DMS 273 (cell line): Measurements from ENCODE around the gene OR1A1.
"Not testable (repeated sequence)": the region's sequence is repeated elsewhere in the genome, so short reads cannot be mapped to it uniquely, and the experiment has no call there.

ENCODE experiments used
- DNase-seq: peaks from one replicate; lab custom pipeline; 2025; ENCODE audit not compliant: unreplicated experiment; lab: John Stamatoyannopoulos, UW

Gene OR1A1, protein sequence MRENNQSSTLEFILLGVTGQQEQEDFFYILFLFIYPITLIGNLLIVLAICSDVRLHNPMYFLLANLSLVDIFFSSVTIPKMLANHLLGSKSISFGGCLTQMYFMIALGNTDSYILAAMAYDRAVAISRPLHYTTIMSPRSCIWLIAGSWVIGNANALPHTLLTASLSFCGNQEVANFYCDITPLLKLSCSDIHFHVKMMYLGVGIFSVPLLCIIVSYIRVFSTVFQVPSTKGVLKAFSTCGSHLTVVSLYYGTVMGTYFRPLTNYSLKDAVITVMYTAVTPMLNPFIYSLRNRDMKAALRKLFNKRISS

DNA sequence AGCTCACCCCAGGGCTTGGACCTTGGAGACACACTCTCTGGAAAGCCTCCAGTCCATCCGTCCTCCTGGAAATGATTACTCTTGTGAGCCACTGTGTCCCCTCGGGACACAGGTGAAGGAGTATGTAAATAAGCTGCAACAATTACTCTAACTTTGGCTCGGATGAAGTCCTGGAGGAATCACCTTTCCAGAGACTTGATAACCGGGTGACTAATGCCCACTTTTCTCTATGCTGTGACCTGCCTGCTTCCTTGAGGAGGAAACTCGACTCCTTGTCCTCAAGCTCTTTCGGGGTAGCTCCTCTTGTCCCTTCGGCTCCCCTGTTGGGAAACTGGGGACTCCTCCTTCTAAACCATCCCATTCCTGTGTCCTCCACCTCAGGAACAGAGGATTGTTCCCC is at the start of gene OR1A1:
TSS of gene OR1A1 (plus strand) at position 301 of the 400 bp plus-strand sequence. CDS start 7,954 bp downstream, outside the sequence.
- no peak for DNase-seq

DNA sequence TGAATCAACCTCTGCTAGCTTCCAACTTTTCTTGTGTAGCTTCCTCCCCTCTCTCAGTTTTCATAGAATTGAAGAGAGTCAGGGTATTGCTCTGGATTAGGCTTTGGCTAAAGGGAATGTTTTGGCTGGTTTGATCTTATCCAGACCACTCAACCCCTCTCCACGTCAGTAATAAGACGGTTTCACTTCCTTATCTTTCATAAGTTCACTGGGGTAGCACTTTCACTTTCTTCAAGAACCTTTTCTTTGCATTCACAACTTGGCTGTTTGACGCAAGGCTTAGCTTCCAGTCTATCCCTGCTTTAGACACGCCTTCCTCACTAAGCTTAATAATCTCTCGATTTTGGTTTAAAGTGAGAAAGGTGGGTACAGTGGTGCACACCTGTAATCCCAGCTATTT is 39.9 kb upstream of the OR1A1 start:
- DNase-seq = no peak

DNA sequence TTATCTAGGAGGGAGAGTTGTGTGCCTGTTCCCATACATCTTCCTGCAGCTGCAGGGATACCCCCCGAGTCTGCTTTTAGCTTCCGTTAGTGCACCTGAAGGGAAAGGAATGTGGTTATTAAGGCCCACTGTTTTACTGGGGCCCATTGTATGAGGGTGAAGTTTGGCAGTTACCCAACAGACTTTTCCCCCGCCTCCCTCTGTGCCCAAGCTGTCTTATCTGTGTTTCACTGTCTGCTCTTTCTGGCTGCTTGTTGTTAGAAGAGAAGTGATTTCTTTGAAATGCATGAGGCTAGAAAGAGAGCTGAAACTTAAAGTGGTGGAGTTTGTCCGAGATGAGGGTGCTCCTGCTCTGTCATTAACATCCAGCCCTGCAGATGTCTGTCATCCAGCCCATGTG is 17.5 kb upstream of the OR1A1 start:
- no peak for DNase-seq

DNA sequence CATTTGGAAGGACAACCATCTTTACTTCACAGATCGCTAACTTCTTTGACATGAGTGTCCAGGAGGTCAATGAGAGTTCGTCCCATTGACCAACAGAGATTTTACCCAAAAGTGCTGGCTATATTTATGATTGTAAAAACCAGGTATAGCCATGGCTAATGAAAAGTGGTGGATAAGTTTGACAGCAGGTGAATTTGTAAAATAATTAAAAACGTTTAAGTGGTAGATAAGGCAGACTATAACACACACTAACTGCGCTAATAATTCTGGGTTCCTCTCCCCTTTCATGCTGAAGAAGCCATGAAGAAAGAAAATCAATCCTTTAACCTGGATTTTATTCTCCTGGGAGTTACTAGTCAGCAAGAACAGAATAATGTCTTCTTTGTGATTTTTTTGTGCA is 10.2 kb upstream of the OR1A1 start, which contains the start of gene OR1A2:
TSS of gene OR1A2 (plus strand) at position 301 of the 400 bp plus-strand sequence. CDS start at position 301, 0 bp downstream.
- no peak for DNase-seq

DNA sequence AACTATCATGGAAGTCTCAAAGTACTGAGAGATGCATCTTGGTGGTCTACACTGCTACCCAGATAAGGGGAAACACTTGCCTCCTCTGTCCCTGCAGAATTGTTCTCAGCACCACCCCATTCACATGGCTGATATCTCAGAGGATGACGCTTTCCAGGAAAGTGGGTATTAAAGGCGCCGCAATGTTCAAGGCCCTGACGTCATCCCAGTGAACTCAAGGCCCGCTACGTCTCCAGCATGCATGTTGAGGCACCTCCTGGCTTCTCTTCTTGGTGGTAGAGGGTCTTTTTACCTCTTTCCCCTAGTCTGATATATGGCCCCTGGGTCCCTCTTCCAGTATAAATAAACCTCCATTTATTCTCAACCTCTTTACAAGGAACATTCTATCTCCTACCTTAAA is 1.0 kb downstream of the OR1A1 start:
- DNase-seq = no peak

DNA sequence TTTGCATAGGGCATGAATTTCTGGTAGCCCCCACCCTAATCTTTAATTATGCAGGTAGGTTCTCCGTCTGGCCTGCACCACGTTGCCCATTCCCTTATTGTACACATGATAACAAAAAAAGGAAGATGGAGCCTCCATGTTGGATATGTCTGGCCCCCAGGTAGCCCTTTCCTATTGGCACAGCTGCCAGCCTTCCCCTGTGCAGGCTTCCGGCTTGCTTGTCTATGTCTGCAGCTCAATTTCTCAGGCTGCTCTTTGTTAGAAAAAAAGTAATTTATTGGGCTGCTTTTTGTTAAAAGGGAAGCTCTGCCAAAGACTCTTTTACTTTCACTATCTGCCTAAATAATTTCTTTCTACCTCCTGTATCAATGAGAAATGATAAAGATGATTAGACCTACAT is 5.5 kb downstream of the OR1A1 start:
- DNase-seq = no peak

DNA sequence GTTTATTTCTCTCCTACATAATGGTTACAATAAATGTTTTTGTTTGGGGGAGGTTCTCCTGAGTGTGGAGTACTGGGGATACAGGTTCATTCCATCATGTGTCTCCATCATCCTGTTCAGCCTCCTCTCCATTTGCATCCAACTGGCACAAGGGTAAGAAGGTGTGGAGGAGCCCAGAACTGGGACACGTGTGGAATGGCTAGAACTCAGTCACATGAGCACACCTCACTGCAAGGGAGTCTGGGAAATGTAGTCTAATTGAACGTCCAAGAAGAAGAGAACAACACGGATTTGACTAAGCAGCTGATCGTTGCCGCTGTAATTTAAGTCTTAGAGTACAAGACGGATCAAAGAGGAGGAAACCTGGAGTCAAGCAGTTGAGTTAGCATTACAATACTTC is 6.1 kb downstream of the OR1A1 start:
- DNase-seq = no peak

DNA sequence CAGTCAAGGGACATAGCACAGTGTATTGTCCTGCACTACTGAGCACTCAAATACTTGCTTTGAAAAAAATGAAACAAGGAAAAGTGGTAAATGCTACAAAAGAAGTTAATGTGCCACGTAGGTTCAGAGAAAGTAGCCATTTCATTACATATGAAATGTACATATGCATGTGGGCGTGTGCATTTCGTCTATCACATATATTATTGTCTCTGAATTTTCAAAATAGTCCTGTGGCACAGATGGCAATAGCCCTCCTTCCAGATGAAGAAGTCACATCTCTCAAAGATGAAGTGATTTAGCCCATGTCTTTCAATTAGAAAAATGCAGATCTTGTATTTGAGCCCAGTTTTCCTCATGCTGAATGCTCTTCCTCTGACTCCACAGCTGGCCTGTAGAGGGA is 12.5 kb downstream of the OR1A1 start:
- DNase-seq = not testable (repeated sequence)

DNA sequence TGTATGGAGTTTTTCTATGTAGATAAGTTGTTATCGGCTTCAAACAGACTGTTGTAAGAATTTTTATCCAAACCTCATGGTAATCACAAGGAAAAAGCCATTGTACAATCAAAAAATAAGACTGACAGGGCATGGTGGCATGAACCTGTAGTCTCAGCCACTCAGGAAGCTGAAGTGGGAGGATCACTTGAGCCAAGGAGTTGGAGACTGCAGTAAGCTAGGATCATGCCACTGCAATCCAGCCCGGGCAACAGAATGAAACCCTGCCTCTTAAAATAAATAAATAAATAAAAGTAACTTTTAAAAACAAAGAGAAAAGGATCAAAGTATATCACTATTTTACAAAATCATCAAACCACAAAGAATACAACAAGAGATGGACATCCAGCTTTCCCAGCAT is 14.4 kb downstream of the OR1A1 start:
- DNase-seq = no peak

DNA sequence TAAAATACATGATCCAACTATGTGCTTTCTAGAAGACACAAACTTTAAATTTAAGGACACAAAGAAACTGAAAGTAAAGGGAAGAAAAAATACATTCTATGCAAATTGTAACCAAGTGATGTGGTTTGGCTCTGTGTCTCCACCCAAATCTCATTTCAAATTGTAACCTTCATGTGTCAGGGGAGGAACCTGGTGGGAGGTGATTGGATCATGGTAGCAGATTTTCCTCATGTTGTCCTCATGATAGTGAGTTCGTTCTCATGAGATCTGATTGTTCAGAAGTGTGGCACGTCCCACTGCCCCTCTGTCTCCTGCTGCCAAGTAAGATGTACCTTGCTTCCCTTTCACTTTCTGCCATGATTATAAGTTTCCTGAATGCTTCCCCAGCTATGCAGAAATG is 15.0 kb downstream of the OR1A1 start:
- DNase-seq = no peak

DNA sequence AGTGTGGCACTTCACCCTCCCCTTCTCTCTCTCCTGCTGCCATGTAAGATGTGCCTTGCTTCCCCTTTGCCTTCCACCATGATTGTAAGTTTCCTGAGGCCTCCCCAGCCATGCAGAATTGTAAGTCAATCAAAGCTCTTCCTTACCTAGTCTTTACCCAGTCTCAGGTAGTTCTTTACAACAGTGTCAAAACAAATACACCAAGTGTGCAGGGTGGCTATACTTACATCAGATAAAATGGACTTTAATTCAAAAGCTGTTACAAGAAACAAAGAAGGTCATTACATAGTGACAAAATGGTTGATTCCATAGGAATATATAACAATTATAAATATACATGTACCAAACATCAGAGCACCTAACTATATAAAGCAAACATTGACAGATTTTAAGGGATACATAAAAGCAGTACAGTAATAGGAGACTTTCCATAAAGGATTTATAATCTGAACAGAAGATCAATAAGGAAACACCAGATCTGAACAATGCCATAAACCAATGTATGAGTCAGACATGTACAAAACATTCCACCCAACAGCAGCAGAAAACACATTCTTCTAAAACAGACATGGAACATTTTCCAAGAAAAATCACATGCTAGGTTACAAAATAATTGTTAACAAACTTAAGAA is 17.4 kb downstream of the OR1A1 start:
- not testable (repeated sequence) for DNase-seq

DNA sequence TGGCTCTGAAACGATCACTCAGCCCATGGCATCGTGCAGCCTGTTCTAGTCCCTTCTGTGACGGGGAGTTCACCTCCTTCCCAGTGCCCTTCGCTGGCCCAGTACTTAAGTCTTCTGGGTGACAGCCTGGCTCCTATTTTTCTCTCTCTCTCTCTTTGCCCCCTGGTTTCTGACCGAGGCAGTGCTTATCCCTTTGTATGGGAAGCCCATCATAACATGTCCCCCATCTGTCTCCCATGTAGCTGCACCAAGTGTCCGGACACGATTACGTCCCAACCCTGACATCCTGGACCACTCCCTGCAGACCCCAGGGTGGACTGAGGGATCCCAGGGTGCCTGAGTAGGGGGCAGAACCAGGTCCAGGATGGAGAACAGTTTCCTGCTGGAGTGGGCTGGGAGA is 24.8 kb downstream of the OR1A1 start:
- not testable (repeated sequence) for DNase-seq

DNA sequence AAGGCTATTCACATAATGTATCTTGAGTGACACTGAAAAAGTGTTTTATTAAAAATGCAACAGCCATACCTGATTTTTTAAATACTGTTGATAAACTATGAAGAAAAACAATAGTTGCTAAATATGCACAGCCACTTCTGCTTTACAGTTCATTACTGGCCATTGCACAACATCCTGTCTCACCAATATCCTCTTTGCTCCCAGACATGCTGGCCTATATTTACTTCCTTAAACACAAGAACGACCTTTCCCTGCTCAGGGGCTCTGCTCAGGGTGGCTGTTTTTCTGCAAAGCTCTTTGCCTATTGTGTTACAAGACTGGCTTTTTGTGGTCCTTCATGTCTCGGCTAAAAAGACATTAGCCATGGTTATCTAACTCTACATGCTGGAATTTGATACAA is 31.2 kb downstream of the OR1A1 start:
- not testable (repeated sequence) for DNase-seq

DNA sequence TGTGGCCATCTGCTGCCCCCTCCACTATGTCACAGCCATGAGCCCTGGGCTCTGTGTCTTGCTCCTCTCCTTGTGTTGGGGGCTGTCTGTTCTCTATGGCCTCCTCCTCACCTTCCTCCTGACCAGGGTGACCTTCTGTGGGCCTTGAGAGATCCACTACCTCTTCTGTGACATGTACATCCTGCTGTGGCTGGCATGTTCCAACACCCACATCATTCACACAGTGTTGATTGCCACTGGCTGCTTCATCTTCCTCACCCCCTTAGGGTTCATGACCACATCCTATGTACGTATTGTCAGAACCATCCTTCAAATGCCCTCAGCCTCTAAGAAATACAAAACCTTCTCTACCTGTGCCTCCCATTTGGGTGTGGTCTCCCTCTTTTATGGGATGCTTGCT is 33.6 kb downstream of the OR1A1 start:
- not testable (repeated sequence) for DNase-seq

DNA sequence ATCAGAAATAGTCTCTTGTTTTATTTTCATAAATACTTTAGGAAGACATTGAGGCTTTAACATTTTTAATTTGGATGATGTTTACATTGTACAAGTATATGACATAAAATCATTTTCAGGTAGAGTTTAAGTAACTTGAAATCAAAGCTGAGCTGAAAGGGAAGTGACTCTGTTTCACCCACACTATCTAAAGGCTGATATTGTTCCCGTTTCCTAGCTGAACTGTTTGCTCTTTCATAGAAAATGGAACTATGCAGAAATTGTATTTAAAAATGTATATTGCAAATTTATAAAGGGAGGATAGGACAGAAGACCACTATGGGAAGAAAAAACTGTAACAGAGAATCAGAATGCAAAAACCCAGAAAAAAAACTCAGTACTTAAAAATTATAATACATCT is 37.4 kb downstream of the OR1A1 start:
- DNase-seq = not testable (repeated sequence)

DNA sequence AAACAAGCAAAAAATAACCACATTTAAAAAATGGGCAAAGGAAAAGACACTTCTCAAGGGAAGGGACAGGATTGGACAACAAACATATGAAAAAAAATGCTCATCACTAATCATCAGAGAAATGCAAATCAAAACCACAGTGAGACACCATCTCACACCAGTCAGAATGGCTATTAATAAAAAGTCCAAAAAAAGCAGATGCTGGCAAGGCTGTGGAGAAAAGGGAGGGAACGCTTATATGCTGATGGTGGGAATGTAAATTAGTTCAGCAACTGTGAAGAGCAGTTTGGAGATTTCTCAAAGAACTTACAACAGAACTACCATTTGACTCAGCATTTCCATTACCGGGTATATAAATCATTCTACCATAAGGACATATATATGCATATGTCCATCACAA is 41.5 kb downstream of the OR1A1 start:
- not testable (repeated sequence) for DNase-seq

DNA sequence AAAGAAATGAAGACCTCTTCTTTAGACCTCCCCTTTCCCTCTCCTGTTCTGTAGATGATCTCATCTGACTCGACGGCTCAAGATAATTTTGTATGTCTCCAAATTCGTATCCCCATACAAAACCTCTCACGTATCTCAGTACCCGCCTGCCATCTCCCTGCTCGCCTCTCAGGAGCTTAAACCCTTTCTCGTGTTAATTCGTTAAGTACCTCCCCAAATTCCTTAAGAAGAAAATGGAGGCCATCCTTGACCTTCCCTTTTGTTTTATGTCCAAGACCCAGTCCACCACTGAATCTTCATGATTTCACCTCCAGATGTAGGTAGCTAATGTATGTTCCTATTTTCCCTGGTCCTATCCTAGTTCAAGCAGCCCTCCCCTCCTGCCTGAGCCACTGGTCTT is 49.1 kb downstream of the OR1A1 start:
- no peak for DNase-seq

DNA sequence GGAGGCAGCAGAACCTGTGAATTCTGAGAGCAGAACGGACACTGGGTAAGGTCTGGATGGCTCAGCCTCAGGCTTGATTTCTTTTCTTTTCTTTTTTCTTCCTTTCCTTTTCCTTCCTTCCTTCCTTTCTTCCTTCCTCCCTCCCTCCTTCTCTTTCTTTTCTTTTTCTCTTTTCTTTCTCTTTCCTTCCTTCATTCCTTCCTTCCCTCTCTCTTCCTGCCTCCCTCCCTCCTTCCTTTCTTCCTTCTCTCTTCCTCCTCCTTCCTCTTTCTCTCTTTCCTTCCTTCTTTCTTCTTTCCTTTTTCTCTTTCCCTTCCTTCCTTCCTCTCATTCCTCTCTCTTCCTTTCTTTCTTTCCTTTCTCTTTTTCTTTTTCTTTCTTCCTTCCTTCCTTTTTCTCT is 52.7 kb downstream of the OR1A1 start:
- DNase-seq = no peak

DNA sequence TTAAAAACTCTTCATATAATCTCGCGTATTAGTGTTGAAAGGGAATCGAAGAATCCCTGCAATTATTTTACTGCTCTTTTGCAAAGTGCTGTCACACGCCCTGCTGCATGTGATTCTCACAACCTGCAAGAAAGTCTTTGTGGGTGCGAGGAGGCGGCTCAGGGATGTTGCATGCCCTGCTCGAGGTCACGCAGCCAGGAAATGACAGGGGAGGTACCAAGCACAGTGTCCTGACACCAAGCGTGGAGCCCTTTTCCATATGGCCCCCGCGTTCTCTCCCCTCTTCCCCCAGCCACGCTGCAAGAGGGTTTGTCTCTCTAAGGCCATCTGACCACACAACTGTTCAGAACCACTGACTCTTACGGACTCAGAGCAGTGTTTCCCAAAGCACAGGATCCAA is 53.1 kb downstream of the OR1A1 start:
- DNase-seq = no peak
